ENCODE data around the gene SHROOM1. TPM values are rescaled to one million over a fixed set of nuclear protein-coding genes. Genes with fewer than 3 reads are reported as not detected.

The SHROOM1 gene
- total RNA-seq, 1 donor from 2014 or later: 0.79 TPM

- FAIRE-seq (no peak), DNase-seq (ENCODE audit: low read depth) (no peak)
- H3K27me3 ChIP-seq (ENCODE audit: control insufficient read depth, insufficient read depth, low read length): no peaks in the 10 kb centered on the region
- no peak overlapping the region for H3K4me3 ChIP-seq (ENCODE audit: low read depth, low read length)
- no peak for TF ChIP-seq CTCF (IDR thresholded peaks at IDR 0.05; ENCODE audit: insufficient read depth, low read length, severe bottlenecking)
- H3K36me3 ChIP-seq (ENCODE audit: control insufficient read depth, insufficient read depth, low read length): no peaks in the 10 kb centered on the region
Measured at GRCh38 chr5:132832612-132833011, 2.2 kb upstream of the SHROOM1 start.

GRCh38 chr5:132831095-132831860 is 831 bp upstream of the SHROOM1 start:
- no peaks in the 10 kb centered on the region for H3K27me3 ChIP-seq (ENCODE audit: control insufficient read depth, insufficient read depth, low read length)
- FAIRE-seq (no peak), DNase-seq (ENCODE audit: low read depth) (no peak)
- H3K4me3 ChIP-seq (ENCODE audit: low read depth, low read length): peak overlapping the region; percentile 53
- no peaks in the 10 kb centered on the region for H3K36me3 ChIP-seq (ENCODE audit: control insufficient read depth, insufficient read depth, low read length)
- TF ChIP-seq CTCF (IDR thresholded peaks at IDR 0.05; ENCODE audit: insufficient read depth, low read length, severe bottlenecking): no peak

GRCh38 chr5:132829742-132830435 is 558 bp downstream of the SHROOM1 start:
- peak; percentile 94 for TF ChIP-seq CTCF (IDR thresholded peaks at IDR 0.05; ENCODE audit: insufficient read depth, low read length, severe bottlenecking)
- DNase-seq (ENCODE audit: low read depth): peak; percentile 42
- Histone ChIP-seq H3K4me3 (ENCODE audit: low read depth, low read length) (peak overlapping the region; percentile 53), H3K36me3 (ENCODE audit: control insufficient read depth, insufficient read depth, low read length) (no peaks in the 10 kb centered on the region), H3K27me3 (ENCODE audit: control insufficient read depth, insufficient read depth, low read length) (no peaks in the 10 kb centered on the region)
- FAIRE-seq: no peak

GRCh38 chr5:132828846-132829494 is 1.5 kb downstream of the SHROOM1 start:
- FAIRE-seq: no peak
- DNase-seq (ENCODE audit: low read depth): no peak
- TF ChIP-seq CTCF (IDR thresholded peaks at IDR 0.05; ENCODE audit: insufficient read depth, low read length, severe bottlenecking): no peak
- Histone ChIP-seq H3K4me3 (ENCODE audit: low read depth, low read length) (no peak overlapping the region), H3K27me3 (ENCODE audit: control insufficient read depth, insufficient read depth, low read length) (no peaks in the 10 kb centered on the region), H3K36me3 (ENCODE audit: control insufficient read depth, insufficient read depth, low read length) (no peaks in the 10 kb centered on the region)

- FAIRE-seq (no peak), DNase-seq (ENCODE audit: low read depth) (no peak)
- TF ChIP-seq CTCF (IDR thresholded peaks at IDR 0.05; ENCODE audit: insufficient read depth, low read length, severe bottlenecking): no peak
- no peaks in the 10 kb centered on the region for H3K27me3 ChIP-seq (ENCODE audit: control insufficient read depth, insufficient read depth, low read length)
- H3K4me3 ChIP-seq (ENCODE audit: low read depth, low read length): no peak overlapping the region
- H3K36me3 ChIP-seq (ENCODE audit: control insufficient read depth, insufficient read depth, low read length): no peaks in the 10 kb centered on the region
Measured at GRCh38 chr5:132827943-132828673, 2.3 kb downstream of the SHROOM1 start.
